HepG2 (cell line): ENCODE measurements around the gene TBXAS1. TPM values are rescaled to one million over a fixed set of nuclear protein-coding genes. Genes with fewer than 3 reads are reported as not detected.

ENCODE experiments used
- ATAC-seq: fragments of 200-7000 bp; cut with Tn5 transposase; 3 replicates; pipeline ENCODE4 v1.9.1; 2020; ENCODE audit warnings: mild to moderate bottlenecking, moderate library complexity
- BruUV-seq: library from RNA; stranded (reverse); fragments of 400-500 nt; replicated peaks from 2 replicates; lab custom pipeline; 2021; lab: Mats Ljungman, UMichigan
- CTCF ChIA-PET: fragments of 300-600 bp; formaldehyde crosslinking; extraction: SDS; loops from one replicate; lab custom pipeline; 2021; ENCODE audit warnings: low total read pairs, inconsistent platforms, low intra/inter-chr PET ratio; lab: Yijun Ruan, JAX
- POLR2A ChIA-PET: fragments of 350-600 bp; sonication (Branson Sonifier 250); formaldehyde crosslinking; loops from one replicate; lab custom pipeline; 2020; ENCODE audit warnings: antibody characterized with exemption, inconsistent platforms; lab: Yijun Ruan, JAX
- DNase-seq: peaks from one replicate; pipeline ENCODE4 v3.0.0-alpha.2; 2015; ENCODE audit warnings: low spot score
- FAIRE-seq: peaks from 3 replicates; lab custom pipeline; 2011; peaks lifted over from hg19 to GRCh38; lab: Jason Lieb, UNC
- H2AFZ ChIP-seq: one replicate; pipeline ENCODE4 v1.6.1; 2011; ENCODE audit warnings: low read length, inconsistent platforms
- H3K27ac ChIP-seq: fragments of 300-600 bp; 3 replicates; pipeline ENCODE4 v1.8.0; 2011; ENCODE audit warnings: mixed run types, mild to moderate bottlenecking, mixed read lengths, low read length, inconsistent platforms; ENCODE audit not compliant: insufficient read depth; ENCODE audit errors: extremely low read length
- H3K27me3 ChIP-seq, 2 experiments: fragments of 200-600 bp in 1 of 2; 2 replicates in 1 of 2; 3 replicates in 1 of 2; pipeline versions ENCODE4 v1.6.0 to v1.8.0; 2011; ENCODE audit warnings: low read length in 2 of 2, mild to moderate bottlenecking in 2 of 2, moderate library complexity in 2 of 2, inconsistent platforms in 1 of 2; ENCODE audit not compliant: insufficient read depth in 2 of 2, control insufficient read depth in 1 of 2
- H3K36me3 ChIP-seq, 2 experiments: fragments of 200-600 bp in 1 of 2; replicated peaks in 1 of 2; 2 replicates in 1 of 2; 3 replicates in 1 of 2; pipeline versions ENCODE4 v1.5.1 to v1.8.0; 2011; ENCODE audit warnings: low read length in 2 of 2, inconsistent platforms in 1 of 2; ENCODE audit not compliant: insufficient read depth in 2 of 2, control insufficient read depth in 1 of 2
- H3K4me1 ChIP-seq: 2 replicates; pipeline ENCODE4 v1.5.1; 2012; ENCODE audit warnings: low read length, inconsistent platforms; ENCODE audit not compliant: insufficient read depth
- H3K4me2 ChIP-seq: 2 replicates; pipeline ENCODE4 v1.6.0; 2011; ENCODE audit warnings: low read depth, low read length, inconsistent platforms
- H3K4me3 ChIP-seq, 3 experiments: fragments of 200-600 bp in 1 of 3; sonication (generic), shearing (Covaris generic) in 1 of 3; replicated peaks in 1 of 3; 2 replicates each; pipeline ENCODE4 v1.5.1; 2011 to 2016; ENCODE audit warnings: low read length in 3 of 3, inconsistent platforms in 2 of 3, low read depth in 2 of 3, mild to moderate bottlenecking in 2 of 3, control low read depth in 1 of 3, mixed read lengths in 1 of 3; ENCODE audit not compliant: insufficient read depth in 1 of 3
- H3K79me2 ChIP-seq: one replicate; pipeline ENCODE4 v1.6.1; 2011; ENCODE audit warnings: low read length, inconsistent platforms; ENCODE audit not compliant: insufficient read depth
- H3K9ac ChIP-seq: 2 replicates; pipeline ENCODE4 v1.6.0; 2011; ENCODE audit warnings: mild to moderate bottlenecking, low read depth, low read length, inconsistent platforms; ENCODE audit not compliant: insufficient read depth
- H3K9me3 ChIP-seq: 2 replicates; pipeline ENCODE4 v1.5.1; 2012; ENCODE audit warnings: mild to moderate bottlenecking, low read length
- H4K20me1 ChIP-seq: 2 replicates; pipeline ENCODE4 v1.6.0; 2011; ENCODE audit warnings: inconsistent platforms, mild to moderate bottlenecking, low read length, moderate library complexity; ENCODE audit not compliant: insufficient read depth
- GABPA ChIP-seq, 2 experiments: IDR thresholded peaks; 2 replicates each; pipeline ENCODE4 v1.6.1; 2011 to 2016; ENCODE audit warnings: low read depth in 2 of 2, low read length in 1 of 2, missing biosample characterization in 1 of 2, missing genetic modification characterization in 1 of 2
- MIXL1 ChIP-seq: IDR thresholded peaks from 2 replicates; pipeline ENCODE4 v1.6.1; 2016
- NRL ChIP-seq: sonication (generic); formaldehyde crosslinking; IDR thresholded peaks from 2 replicates; pipeline ENCODE4 v1.5.0; 2020; ENCODE audit warnings: missing genetic modification reagents, mild to moderate bottlenecking, moderate library complexity, borderline replicate concordance
- ZNF572 ChIP-seq: sonication (generic); formaldehyde crosslinking; IDR thresholded peaks from 2 replicates; pipeline ENCODE4 v1.5.1; 2020; ENCODE audit warnings: mild to moderate bottlenecking, missing genetic modification reagents
- WGBS: methylation state at CpG from one replicate; pipeline ENCODE4 v1.1.6; 2017; ENCODE audit warnings: low lambda C conversion rate; 5-methylcytosine and 5-hydroxymethylcytosine counted together
- in situ Hi-C: cut with HindIII; loops from 2 replicates; pipeline ENCODE4 v1.10.0; 2017; ENCODE audit warnings: low pct_unique_long_range_greater_than_20kb; ENCODE audit not compliant: extremely low pct_ligation_motif_present
- intact Hi-C: fragments of 100-400 bp; cut with micrococcal nuclease; formaldehyde crosslinking; loops from one replicate; pipeline ENCODE4 v1.10.0; 2022; ENCODE audit not compliant: unreplicated experiment
- polyA plus RNA-seq, 8 experiments: library from polyadenylated mRNA; depleted of rRNA in 3 of 8; stranded (reverse) in 7 of 8; unstranded in 1 of 8; fragments of >200 nt; fragmentation: Illumina TruSeq in 4 of 8; extraction: Trizol in 4 of 8; gene quantifications; 2 replicates each; pipeline versions ENCODE4 v1.2.1 to v1.2.3, GENCODE V29; 2011 to 2016; ENCODE audit warnings: low read depth in 4 of 8, missing spikeins in 1 of 8, mixed read lengths in 1 of 8; ENCODE audit not compliant: insufficient read depth in 1 of 8
- total RNA-seq, 5 experiments: library from RNA; depleted of rRNA; stranded (reverse); fragments of >200 nt; fragmentation: Illumina TruSeq; extraction: Trizol; gene quantifications; 2 replicates each; pipeline ENCODE4 v1.2.3, GENCODE V29; 2016; ENCODE audit warnings: low read depth in 1 of 5
- TF ChIP-seq, protein P1 (sequence below): sonication (generic); formaldehyde crosslinking; IDR thresholded peaks from 2 replicates; pipeline ENCODE4 v1.4.0; 2020; ENCODE audit warnings: missing genetic modification reagents
- TF ChIP-seq, protein P2 (sequence below): sonication (generic); formaldehyde crosslinking; IDR thresholded peaks from 2 replicates; pipeline ENCODE4 v1.5.0; 2020; ENCODE audit warnings: mild to moderate bottlenecking, missing genetic modification reagents

The TBXAS1 gene
- total and polyA plus RNA-seq, 2 of the 13 experiments (the other 11 are each of a cell fraction or from before 2014, with no cell fraction given), result 4.0 to 4.9 TPM

DNA sequence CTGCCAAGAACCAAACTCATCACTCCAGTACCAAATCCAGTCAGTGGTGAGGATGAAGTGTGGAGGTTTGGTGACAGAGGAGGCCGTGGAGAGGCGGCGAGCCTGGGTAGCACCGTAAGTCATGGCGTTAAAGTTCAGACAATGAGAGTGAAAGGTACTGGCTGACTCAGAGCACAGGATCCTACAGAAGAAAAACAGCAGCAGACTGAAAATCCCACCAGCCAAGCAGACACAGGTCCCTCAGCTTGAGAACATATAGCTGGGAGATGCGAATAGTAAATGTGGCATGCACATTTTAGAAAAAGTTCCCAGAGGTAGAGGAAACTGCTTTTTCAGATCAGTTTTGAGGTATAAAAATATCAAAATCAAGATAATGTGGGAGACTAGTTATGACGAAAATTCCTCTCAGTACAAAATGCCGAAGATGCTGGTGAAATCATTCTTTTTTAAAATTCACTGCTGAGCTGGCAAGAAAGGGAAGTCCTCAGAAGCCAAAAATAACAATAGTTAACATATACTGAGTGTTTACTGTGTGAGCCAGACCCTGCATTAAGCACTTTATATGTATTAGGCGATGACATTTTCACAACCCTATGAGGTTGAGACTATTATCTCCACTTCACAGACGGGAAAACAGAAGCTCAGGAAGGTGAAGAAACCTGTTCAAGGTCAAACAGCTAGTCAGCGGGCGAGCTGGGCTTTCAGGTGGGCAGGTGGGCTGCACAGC is 212.8 kb downstream of the TBXAS1 start:
- Histone ChIP-seq H3K27me3 (no peaks in the 10 kb centered on the region), H3K4me2 (no peak overlapping the region), H3K9me3 (no peaks in the 10 kb centered on the region), H3K4me1 (peaks cover 30% of the 10 kb centered on the region), H3K9ac (no peak overlapping the region), H4K20me1 (no peaks in the 10 kb centered on the region), H2AFZ (no peak overlapping the region), H3K27ac (no peak overlapping the region), H3K79me2 (no peaks in the 10 kb centered on the region), H3K4me3 (no peak overlapping the region), H3K36me3 (peaks cover 6 to 44% of the 10 kb centered on the region in 2 experiments; a peak in 4 of 5 replicates)
- FAIRE-seq (no peak), ATAC-seq (no peak), DNase-seq (no peak)
- no TSS peak for BruUV-seq
- in situ Hi-C loops, result no loop called here
- ChIA-PET POLR2A (no interaction called here), CTCF (no interaction called here)
- TF ChIP-seq, protein P1, sequence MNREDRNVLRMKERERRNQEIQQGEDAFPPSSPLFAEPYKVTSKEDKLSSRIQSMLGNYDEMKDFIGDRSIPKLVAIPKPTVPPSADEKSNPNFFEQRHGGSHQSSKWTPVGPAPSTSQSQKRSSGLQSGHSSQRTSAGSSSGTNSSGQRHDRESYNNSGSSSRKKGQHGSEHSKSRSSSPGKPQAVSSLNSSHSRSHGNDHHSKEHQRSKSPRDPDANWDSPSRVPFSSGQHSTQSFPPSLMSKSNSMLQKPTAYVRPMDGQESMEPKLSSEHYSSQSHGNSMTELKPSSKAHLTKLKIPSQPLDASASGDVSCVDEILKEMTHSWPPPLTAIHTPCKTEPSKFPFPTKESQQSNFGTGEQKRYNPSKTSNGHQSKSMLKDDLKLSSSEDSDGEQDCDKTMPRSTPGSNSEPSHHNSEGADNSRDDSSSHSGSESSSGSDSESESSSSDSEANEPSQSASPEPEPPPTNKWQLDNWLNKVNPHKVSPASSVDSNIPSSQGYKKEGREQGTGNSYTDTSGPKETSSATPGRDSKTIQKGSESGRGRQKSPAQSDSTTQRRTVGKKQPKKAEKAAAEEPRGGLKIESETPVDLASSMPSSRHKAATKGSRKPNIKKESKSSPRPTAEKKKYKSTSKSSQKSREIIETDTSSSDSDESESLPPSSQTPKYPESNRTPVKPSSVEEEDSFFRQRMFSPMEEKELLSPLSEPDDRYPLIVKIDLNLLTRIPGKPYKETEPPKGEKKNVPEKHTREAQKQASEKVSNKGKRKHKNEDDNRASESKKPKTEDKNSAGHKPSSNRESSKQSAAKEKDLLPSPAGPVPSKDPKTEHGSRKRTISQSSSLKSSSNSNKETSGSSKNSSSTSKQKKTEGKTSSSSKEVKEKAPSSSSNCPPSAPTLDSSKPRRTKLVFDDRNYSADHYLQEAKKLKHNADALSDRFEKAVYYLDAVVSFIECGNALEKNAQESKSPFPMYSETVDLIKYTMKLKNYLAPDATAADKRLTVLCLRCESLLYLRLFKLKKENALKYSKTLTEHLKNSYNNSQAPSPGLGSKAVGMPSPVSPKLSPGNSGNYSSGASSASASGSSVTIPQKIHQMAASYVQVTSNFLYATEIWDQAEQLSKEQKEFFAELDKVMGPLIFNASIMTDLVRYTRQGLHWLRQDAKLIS (CRISPR knock-in tag), result no peak
- TF ChIP-seq, protein P2, sequence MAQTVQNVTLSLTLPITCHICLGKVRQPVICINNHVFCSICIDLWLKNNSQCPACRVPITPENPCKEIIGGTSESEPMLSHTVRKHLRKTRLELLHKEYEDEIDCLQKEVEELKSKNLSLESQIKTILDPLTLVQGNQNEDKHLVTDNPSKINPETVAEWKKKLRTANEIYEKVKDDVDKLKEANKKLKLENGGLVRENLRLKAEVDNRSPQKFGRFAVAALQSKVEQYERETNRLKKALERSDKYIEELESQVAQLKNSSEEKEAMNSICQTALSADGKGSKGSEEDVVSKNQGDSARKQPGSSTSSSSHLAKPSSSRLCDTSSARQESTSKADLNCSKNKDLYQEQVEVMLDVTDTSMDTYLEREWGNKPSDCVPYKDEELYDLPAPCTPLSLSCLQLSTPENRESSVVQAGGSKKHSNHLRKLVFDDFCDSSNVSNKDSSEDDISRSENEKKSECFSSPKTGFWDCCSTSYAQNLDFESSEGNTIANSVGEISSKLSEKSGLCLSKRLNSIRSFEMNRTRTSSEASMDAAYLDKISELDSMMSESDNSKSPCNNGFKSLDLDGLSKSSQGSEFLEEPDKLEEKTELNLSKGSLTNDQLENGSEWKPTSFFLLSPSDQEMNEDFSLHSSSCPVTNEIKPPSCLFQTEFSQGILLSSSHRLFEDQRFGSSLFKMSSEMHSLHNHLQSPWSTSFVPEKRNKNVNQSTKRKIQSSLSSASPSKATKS, result no peak
- TF ChIP-seq GABPA (IDR thresholded peaks at IDR 0.05; ENCODE audit: low read depth, low read length) (no peak), GABPA (CRISPR knock-in tag; IDR thresholded peaks at IDR 0.05; ENCODE audit: low read depth) (no peak), MIXL1 (no peak), NRL (CRISPR knock-in tag) (no peak), ZNF572 (no peak)
- WGBS, result 95% methylated on average over 12 of the region's 12 CpGs
- intact Hi-C loops, result no loop called here
